HG03342 (cell line): Measurements from ENCODE around the gene AKTIP.

ENCODE experiments used
- ATAC-seq: cut with Tn5 transposase; IDR thresholded peaks from one replicate; pipeline ENCODE4 v1.9.1; 2021; ENCODE audit warnings: mild to moderate bottlenecking, moderate library complexity; ENCODE audit not compliant: unreplicated experiment

AKTIP gene

GRCh38 chr16:53484542-53484941 lies 18.5 kb downstream of the AKTIP start:
- no peak for ATAC-seq

- no peak for ATAC-seq
Measured at GRCh38 chr16:53482123-53482522, 20.9 kb downstream of the AKTIP start.

GRCh38 chr16:53480394-53480793 lies 22.6 kb downstream of the AKTIP start:
- no peak for ATAC-seq

DNA sequence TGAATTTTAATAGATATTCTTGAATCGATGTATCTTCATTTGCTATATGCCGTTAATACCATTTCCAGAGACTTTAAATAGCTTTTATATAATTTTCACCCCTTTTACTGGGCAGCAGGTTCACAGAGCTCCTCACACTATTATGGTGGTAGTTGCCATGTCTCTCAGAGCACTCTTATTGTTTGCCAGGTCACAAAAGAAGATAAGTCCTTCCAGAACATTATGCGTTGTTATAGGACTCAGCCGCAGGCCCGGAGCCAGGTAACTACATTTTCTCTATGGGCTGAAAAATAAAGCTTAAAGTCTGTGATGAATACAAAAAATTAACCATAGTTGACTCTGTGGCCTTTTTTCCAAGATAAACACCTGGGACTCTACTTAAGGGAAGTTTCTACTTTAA lies 24.0 kb downstream of the AKTIP start:
- ATAC-seq, result no peak

GRCh38 chr16:53476867-53477266 lies 26.1 kb downstream of the AKTIP start:
- ATAC-seq, result no peak

GRCh38 chr16:53465606-53466280 lies 37.3 kb downstream of the AKTIP start:
- no peak for ATAC-seq

GRCh38 chr16:53458635-53459034 lies 44.4 kb downstream of the AKTIP start:
- ATAC-seq, result no peak

- ATAC-seq, result peak; percentile 100
Measured at GRCh38 chr16:53457670-53458069, 45.3 kb downstream of the AKTIP start.

- ATAC-seq, result no peak
Measured at GRCh38 chr16:53456625-53457024, 46.4 kb downstream of the AKTIP start.

DNA sequence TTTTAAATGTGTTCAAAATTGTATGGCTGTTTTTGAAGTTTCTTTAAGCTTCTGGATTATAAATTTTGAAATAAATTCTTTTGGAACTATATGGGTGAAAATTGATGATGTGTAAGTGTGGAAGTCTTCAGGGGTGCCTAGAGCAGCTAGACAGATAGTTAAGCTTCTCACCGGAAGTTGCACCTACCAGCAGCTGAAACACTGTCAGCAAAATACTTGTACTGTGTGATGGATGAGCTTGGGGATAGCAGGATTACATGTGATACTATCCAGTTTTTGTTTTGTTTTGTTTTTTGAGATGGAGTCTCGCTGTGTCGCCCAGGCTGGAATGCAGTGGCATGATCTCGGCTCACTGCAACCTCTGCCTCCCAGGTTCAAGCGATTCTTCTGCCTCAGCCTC lies 49.1 kb downstream of the AKTIP start:
- no peak for ATAC-seq

DNA sequence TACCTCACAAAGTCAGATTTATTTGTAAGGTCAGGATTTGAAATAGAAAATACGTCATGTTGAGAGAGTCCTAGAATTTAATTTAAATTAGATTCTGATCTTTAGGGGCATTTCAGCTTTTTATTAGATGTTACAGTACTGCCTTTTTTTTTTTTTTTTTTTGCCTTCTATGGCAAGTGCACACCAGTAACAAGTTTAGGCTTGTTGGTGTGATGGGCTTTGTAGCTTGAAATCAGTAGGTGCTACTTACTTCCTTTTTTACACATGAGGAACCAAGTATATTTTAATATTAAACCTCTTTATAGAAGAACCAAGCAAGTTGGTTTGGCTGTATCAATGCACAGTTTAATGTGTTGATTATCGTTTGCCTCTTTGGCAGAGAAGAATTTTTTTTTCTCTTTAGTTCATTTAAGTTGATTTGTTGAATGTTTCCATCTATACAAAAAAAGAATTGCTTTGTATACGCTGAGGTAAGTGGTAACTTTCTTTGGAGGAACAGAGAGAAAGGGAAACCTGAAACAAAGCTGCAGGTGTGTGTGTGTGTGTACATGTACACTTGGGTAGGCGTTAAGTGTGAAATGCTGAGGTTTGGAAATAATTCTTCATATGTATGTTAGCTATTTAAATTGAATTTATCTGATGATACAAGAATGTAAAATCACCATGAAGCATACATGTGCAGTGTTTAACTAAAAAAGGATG lies 53.0 kb downstream of the AKTIP start:
- ATAC-seq, result no peak

- no peak for ATAC-seq
Measured at GRCh38 chr16:53446090-53446489, 56.9 kb downstream of the AKTIP start.

DNA sequence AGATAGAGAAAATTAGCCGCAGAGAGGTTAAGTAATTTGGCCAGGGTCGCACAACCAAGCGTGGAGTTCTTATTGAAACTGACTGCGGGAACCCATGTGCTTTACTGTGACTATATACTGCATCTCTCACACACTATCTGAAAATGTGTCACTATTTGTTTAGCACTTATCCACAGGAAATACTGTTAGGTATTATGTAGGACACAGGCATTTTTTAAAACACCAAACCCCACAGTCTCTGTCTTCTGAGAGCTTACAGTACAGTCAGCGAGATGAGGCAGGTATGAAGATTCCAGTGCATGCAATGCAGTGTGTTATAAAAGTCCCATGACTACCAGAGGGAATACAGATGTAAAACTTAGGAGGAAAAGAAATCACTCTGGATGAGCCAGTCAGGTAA lies 57.5 kb downstream of the AKTIP start:
- ATAC-seq, result no peak
